ENCODE data around the gene NPHP4.

NPHP4 gene

DNA sequence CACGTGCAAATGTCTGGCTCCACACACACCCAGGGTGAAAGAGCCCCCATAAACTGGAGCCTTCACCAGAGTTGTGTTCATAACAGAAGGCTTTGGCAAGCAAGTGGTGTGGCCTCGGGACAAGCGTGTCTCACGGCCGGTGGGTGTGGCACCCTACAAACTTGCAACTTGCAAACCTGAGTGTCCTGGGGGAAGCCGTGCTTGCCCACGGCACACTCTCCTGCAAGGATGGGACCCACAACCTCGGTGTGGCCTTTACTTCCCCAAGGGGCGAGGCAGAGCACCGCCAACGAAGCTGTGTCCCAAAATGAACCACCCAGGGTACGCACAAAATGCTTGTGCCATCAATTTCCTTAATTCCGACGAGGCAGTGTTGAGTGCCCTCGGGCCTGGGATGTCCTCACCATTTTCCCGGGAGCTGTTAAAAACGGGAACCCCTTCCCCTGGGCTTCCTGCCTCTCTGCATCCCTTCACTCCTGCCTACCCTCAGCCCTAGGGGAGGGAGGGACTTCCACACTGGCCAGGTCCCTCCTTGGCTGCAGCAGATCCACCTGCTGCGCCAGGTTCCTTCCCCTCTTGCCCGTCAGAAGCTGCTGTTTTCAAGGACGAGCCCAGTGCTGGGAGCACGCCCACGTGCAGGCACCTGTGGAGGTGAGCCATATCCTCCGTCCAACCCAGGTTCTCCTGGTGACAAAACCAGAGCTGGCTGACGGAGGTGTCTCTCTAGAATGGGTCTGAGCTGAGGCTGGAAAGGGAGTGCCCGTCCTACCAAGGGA lies 111.4 kb downstream of the NPHP4 start:
- H3K4me3 ChIP-seq (ENCODE audit: low read depth, low read length): no peak overlapping the region
- TF ChIP-seq, protein P1, sequence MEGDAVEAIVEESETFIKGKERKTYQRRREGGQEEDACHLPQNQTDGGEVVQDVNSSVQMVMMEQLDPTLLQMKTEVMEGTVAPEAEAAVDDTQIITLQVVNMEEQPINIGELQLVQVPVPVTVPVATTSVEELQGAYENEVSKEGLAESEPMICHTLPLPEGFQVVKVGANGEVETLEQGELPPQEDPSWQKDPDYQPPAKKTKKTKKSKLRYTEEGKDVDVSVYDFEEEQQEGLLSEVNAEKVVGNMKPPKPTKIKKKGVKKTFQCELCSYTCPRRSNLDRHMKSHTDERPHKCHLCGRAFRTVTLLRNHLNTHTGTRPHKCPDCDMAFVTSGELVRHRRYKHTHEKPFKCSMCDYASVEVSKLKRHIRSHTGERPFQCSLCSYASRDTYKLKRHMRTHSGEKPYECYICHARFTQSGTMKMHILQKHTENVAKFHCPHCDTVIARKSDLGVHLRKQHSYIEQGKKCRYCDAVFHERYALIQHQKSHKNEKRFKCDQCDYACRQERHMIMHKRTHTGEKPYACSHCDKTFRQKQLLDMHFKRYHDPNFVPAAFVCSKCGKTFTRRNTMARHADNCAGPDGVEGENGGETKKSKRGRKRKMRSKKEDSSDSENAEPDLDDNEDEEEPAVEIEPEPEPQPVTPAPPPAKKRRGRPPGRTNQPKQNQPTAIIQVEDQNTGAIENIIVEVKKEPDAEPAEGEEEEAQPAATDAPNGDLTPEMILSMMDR (IDR thresholded peaks at IDR 0.05; ENCODE audit: borderline replicate concordance, insufficient read depth, low read depth, low read length): no peak

DNA sequence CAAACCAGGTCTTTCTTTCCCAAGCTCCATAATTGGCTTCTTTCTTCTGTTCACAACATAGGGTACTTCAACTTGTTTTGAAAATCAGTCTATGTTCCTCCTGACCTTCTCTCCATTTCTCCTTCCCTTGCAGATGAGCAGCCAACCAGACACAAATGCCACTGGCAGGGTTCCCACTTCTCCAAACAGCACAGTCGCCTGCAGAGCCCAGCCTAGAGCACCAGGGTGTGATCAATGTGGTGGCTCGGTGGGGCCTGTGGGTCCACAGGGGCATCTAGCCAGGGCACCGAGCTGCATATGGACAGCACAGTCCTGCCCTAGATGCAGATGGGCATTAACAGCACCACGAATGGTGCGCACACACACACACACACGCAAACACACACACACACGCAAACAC lies 112.8 kb downstream of the NPHP4 start:
- TF ChIP-seq, protein P1 (IDR thresholded peaks at IDR 0.05; ENCODE audit: borderline replicate concordance, insufficient read depth, low read depth, low read length): no peak
- no peak overlapping the region for H3K4me3 ChIP-seq (ENCODE audit: low read depth, low read length)

DNA sequence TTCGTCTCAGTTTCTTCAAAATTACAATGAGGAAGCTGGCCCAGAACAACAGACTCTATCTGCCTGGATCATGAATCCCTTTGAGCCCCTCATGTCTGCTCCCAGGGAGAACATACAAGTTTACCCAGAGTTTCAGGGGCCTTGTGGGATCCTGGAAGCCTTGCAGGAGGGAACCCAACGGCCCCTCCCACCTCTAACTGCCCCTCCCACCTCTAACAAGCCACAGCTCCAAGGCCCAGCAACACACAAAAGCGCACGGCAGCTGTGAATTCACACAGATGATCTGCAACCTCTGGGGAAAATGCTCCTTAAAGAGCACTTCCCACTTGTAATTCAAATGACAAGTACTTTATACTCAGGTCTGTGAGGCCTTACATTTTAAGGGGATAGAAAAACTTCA lies 113.3 kb downstream of the NPHP4 start:
- no peak overlapping the region for H3K4me3 ChIP-seq (ENCODE audit: low read depth, low read length)
- TF ChIP-seq, protein P1 (IDR thresholded peaks at IDR 0.05; ENCODE audit: borderline replicate concordance, insufficient read depth, low read depth, low read length): no peak

DNA sequence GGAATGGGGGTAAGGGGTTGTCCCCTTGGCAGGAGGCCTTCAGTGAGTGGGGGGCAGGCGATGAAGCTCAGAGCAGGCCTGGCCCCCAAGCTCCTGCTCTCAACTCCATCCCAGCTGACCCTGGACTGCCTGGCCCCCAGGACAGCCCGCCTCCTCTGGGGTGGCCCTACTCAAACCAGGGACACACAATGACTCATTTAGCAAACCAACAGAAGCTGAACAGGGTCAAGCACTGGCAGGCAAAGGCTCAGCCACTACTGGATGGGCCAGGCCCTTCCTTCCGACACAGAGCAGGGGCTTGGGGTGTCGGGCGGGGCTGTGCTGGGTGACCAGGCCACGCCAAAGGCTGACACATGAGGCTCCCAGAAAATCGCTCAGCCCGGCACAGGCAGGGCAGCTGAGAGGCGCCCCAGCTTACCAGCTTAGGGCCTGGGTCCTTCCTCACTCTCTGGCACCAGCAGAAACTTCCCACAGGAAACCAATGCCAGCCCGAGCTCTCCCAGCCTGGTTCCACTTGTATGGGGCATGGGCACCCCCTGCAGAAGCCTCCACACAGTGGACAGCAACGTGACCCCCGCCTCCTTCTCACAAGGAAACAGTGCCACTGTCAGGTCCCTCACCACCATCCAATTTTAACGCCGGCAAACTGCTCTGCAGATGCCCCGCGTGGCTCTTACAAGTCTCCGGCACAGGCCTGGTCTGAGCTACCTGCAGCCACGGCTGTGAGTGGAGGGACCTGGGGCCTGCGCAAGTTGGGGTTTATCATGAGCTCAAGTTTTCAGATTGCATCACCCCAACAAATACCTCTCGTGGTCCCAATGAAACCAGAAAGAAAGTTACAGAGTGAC lies 114.3 kb downstream of the NPHP4 start:
- TF ChIP-seq, protein P1 (IDR thresholded peaks at IDR 0.05; ENCODE audit: borderline replicate concordance, insufficient read depth, low read depth, low read length): no peak

DNA sequence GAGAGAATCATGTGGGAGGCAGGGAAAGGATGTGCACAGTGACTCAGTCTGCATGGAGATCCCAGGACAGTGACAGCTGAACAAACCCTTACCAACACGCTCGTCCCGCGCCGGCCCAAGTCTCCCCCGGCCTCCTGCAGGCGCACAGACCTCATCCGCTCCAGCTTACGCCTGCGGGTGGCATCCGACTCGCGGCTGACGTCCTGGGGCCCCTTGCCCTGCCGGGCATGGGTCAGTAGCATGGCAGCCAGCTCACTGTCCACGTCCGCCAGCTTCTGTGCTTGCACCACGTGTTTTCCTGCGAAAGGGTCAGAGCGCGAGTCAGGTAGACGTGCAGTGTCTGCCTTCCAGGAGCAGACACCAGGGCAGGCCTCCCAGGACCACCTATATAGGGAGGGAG lies 115.2 kb downstream of the NPHP4 start:
- H3K4me3 ChIP-seq (ENCODE audit: low read depth, low read length): no peak overlapping the region
- TF ChIP-seq, protein P1 (IDR thresholded peaks at IDR 0.05; ENCODE audit: borderline replicate concordance, insufficient read depth, low read depth, low read length): no peak

More for the DNA sequence above, 114.3 kb downstream of the NPHP4 start:
- H3K4me3 ChIP-seq (ENCODE audit: low read depth, low read length): no peak overlapping the region

DNA sequence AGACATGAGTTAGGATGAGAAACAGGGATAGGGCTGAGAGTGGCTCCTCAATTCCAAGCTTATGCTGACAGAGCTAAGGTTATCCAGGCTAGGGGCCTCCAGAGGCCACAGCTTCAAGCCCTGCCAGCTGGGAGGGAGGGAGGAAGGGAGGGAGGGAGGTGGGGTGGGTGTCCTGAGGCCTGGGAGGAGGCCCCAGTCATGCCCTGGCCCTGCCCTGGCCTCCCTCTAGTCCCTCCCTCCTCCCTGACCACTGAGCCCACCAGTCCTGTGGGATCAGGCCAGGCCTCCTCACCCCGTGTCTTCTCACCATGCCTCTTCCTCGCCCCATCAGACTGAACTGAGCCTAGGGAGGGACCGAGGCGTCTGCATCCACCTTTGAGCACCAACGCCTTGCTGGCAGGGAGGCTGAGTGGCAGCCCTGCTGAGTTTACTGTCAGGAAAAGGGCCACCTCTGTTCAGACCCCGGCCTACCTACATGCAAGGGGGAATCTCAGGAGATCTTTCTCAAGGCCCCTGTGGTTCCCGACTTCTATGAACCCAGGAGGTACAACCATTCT lies 116.1 kb downstream of the NPHP4 start:
- H3K4me3 ChIP-seq (ENCODE audit: low read depth, low read length): no peak overlapping the region
- TF ChIP-seq, protein P1 (IDR thresholded peaks at IDR 0.05; ENCODE audit: borderline replicate concordance, insufficient read depth, low read depth, low read length): no peak

Data from GM12875 (cell line).